LHCN-M2 (cell line): ENCODE results near the gene STIP1. TPM values are rescaled to one million over a fixed set of nuclear protein-coding genes. Genes with fewer than 3 reads are reported as not detected.
"Not testable (repeated sequence)": the region's sequence is repeated elsewhere in the genome, so short reads cannot be mapped to it uniquely, and the experiment has no call there.

Experiments used
- DNase-seq: peaks from one replicate; pipeline ENCODE4 v3.0.0-alpha.2; 2012; ENCODE audit warnings: low read depth
- total RNA-seq: library from RNA; depleted of rRNA; stranded (reverse); fragments of >200 nt; gene quantifications from 2 replicates; pipeline ENCODE4 v1.2.3, GENCODE V29; 2014

STIP1 gene
- total RNA-seq, 1 experiment from 2014 or later = 237 TPM

DNA sequence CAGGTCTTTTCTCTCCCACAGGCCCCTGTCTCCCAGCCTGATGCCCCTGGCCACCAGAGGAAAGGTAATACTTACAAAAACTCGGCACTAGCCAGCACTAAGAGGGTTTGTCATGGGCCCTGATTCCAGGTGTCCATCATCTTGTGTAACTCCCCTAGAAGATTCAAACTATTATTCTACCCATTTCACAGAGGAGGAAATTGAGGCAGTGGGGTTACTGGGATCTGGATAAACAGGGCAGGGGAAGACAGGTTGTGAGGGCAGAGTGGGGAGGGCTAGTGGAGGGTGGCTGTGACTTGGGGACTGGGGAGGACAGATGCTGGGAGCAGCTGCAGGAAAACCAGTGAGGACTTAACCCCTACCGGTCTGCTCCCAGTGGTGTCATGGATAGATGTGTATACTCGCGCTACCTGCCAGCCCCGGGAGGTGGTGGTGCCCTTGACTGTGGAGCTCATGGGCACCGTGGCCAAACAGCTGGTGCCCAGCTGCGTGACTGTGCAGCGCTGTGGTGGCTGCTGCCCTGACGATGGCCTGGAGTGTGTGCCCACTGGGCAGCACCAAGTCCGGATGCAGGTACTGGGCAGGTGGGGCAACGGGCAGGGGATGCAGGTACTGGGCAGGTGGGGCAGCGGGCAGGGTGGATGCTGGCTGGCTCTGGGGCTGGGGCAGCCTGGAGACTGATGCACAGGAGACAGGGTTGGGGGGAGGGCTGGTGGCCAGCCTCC, 49.6 kb downstream of the STIP1 start:
- no peak for DNase-seq

DNA sequence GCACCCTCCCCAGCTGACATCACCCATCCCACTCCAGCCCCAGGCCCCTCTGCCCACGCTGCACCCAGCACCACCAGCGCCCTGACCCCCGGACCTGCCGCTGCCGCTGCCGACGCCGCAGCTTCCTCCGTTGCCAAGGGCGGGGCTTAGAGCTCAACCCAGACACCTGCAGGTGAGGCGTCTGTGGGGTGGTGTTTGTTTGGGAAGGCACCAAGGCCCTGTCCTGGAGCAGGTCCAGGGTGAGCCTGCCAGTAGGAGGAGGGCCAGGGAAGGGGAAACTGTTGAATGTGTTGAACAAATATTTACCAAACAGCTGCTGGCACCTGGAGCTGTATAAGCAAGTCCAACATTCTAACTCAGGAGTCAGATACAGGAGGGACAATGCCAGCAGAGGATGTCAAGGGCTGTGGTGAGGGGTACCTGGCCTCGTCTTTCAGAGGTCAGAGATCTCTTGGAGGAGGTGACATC, 51.5 kb downstream of the STIP1 start:
- no peak for DNase-seq

DNA sequence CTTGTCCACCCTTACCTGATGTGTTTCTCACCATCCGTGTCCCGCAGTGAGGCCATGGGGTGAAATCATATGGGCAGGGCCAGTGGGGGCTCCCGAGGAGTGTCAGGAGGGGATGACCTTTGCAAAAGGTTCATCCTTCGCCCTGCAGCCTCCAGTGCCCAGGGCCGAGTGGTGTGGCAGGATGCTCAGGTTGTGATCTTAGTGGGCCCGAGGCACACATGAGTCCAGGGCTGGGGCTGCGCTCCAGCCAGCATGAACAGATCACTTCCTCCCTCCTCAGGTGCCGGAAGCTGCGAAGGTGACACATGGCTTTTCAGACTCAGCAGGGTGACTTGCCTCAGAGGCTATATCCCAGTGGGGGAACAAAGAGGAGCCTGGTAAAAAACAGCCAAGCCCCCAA, 52.1 kb downstream of the STIP1 start:
- no peak for DNase-seq

GRCh38 chr11:64238999-64239398, 53.0 kb downstream of the STIP1 start:
- DNase-seq = no peak

- no peak for DNase-seq
Observed at GRCh38 chr11:64239662-64240434, 53.9 kb downstream of the STIP1 start.

DNA sequence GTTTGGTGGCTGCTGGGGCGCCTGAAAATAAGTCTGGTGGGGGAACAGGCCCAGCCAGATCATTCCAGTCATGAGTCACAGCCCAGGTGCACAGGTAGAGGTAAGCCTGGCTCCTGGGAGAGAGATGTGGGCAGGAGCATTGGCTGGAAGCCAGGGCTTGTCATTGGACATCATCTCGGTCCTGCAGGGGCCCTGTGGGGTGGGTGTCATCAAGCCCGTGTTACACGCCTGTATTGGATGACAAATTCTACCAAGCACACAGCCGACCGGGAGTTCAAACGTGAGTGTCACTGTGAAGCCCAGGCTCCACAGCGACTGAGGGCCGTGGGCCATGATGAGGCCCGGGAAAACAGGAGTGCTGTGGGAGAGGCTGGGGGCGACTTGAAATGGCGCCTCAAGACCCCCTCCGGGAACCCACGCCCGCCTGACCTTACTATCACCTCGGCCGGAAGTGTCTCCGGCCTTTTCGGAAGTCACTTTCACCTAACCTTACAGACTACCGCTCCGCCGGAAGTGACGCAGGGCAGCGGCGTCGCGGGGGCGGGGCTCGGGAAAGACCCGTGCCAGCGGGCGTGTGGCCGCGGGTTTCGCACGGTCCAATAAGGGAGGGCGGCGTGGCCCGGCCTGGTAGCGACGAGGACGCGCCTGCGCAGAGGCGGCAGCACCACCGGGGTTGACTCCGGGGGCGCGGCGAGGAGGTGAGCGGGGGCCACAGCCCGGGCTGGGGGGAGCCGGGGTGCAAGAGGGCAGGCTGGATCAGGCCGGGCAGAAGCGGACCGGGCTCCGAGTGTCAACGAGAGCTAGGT, 54.7 kb downstream of the STIP1 start, which contains the start of gene FKBP2:
Gene FKBP2, plus strand, starts transcription at position 661 of the 806 bp plus-strand sequence. CDS start 1,293 bp downstream, outside the sequence.
- DNase-seq = peak; percentile 94

- DNase-seq = peak; percentile 98
Observed at GRCh38 chr11:64241241-64241490, 55.2 kb downstream of the STIP1 start.

- peak; percentile 63 for DNase-seq
Observed at GRCh38 chr11:64241491-64242374, 55.8 kb downstream of the STIP1 start.

GRCh38 chr11:64243236-64243854, 57.4 kb downstream of the STIP1 start:
- no peak for DNase-seq

- no peak for DNase-seq
Observed at GRCh38 chr11:64244107-64244506, 58.1 kb downstream of the STIP1 start.

GRCh38 chr11:64244966-64245365, 59.0 kb downstream of the STIP1 start:
- DNase-seq = no peak

GRCh38 chr11:64245401-64245796, 59.4 kb downstream of the STIP1 start:
- no peak for DNase-seq

DNA sequence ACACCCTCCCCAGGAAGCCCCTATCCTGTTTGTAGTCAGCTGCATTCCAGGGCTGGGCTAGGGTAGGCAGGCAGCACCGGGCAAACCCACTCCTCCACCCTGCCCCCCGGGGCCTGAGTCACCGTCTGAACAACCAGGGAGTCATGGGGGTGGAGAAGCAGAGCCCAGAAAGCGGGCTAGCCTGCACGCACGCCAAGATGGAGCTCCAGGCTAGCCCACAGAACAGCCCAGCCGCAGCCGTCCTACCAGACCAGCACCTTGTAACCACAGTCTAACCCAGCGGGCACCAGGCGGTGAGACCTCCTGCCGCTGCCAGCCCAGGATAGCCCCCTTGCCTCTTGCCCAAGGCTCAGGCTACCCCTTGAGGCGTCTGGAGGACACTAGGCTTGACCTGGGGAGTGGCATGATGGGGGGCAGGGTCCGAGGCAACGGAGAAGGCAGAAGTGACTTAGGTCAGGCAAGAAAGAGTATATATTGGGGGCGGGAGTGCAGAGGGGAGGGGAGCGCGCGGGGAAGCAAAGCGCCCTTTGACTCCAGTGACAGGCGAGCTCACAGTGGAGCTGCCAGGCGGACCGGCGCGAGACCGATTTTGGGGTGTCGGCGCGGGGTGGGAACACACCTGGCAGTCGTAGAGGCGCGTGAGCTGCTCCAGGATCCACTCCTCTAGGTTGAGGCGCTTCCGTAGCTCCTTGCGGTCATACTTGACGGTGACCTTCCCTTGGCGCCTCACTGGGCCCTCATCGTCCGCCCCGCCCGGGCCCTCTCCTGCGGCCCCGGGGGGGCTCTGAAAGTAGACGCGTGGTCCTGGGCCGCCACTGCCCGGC, 60.0 kb downstream of the STIP1 start:
- DNase-seq = peak; percentile 100

DNA sequence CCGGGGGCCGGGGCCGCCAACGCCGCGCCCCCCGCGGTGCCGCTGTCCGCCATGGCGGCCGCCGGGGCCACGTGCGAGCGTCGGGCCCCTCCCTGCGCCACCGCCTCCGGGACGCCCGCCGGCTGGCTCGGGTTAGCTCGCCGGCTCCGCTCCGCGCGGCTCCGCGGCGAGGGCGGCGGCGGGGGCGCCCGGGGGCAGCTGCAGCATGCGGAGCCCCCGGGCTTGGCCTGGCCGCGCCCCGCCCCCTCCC, 60.6 kb downstream of the STIP1 start:
- DNase-seq = not testable (repeated sequence)

DNA sequence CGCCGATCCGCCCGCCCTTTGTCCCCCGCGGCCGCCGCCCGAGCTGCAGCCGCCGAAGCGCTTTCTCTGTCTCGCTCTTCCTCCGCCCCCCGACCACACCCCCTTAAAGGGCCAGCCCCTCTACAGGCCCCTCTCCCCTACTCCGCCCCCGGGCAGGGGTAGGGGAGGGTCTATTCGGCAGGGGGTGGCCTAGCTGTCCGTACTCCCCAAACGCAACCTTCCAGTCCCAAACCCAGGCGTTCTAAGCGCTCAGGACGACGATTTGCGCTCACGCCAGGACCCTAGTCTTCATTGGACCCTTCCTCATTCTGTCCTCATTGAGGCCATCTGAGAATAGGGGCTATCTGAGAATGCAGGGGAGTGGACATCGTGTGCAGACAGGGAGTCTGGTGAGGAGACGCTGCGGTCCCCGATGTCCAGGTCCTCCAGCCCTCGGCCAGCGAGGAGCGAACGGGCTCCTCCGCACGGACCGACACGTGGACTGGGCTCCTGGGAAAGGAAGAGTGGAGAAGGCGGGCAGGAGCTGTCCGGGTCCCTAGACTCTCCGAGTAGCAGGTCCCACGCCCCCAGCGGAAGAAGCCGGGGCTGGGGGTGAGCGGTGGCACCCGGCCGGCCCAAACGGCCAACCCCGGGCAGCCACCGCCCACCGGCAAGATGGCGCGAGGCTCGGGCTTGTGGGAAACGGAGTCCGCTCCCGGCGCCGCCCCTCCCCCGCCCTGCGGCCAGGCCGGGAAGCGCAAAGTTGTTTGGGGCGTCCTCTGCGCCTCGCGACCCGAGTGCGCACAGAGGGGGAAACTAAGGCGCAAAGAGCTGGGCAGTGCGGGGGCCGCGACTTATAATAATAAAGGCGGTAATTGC, 61.1 kb downstream of the STIP1 start, which contains the start of gene PPP1R14B:
Gene PPP1R14B, minus strand, starts transcription at position 73 of the 858 bp plus-strand sequence. CDS start 270 bp downstream, outside the sequence.
- peak; percentile 91 for DNase-seq

- DNase-seq = no peak
Observed at GRCh38 chr11:64247729-64248531, 62.0 kb downstream of the STIP1 start.

DNA sequence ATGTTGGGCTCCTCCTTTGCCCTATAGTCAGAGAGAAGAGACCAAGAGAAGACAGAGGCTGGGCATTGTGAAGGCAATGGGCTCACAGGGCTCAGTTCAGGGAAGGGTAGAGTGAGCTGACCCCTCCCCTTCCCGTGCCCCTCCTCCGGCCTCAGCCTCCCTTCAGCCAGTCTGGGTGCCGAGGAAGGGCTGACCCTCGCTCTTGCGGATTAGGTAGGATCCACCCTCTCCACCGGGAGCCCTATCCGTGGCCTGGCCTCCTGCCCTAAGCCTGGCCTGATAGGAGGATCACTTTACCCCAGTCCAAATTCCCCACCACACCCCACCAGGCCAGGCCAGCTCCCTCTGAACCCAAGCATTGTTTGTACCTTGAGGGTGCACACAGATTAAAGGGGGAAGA, 62.6 kb downstream of the STIP1 start:
- no peak for DNase-seq

DNA sequence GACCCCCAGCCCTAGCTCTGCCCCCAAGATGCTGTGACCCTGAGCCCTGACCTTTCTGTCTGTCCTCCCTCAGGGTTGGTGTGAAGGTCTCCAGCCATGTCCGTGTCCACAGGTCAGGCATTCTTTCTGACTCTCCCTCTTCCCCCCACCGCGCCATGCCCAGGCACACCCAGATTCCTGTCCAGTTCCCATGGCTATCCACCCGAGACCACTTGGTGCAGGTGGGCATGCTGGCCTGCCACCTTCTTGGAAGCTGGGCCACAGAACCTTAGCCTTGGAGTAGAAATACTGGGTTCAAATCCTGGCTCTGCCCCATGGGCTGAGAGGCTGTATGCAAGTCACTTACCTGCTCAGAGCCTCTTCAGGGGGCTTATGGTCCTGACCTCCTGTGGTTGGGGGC, 63.1 kb downstream of the STIP1 start:
- no peak for DNase-seq
